Measurements from ENCODE around the gene GIGYF2.
"Not testable (repeated sequence)": the region's sequence is repeated elsewhere in the genome, so short reads cannot be mapped to it uniquely, and the experiment has no call there.

GRCh38 chr2:232852081-232852480 lies 154.9 kb downstream of the GIGYF2 start:
- TF ChIP-seq POLR2A (IDR thresholded peaks at IDR 0.05; ENCODE audit: low read depth, low read length); MAFK (IDR thresholded peaks at IDR 0.05; ENCODE audit: low read depth, low read length); CTCF (conservative IDR thresholded peaks at IDR 0.05; ENCODE audit: low read depth, low read length); CEBPB (IDR thresholded peaks at IDR 0.05; ENCODE audit: low read depth, low read length): not testable (repeated sequence)

Measured in IMR-90 (cell line).